Activated naive CD4-positive, alpha-beta T cell treated with anti-CD3 and anti-CD28 coated beads for 36 hours (primary cell): ENCODE data around the gene MYO1A. TPM values are rescaled to one million over a fixed set of nuclear protein-coding genes. Genes with fewer than 3 reads are reported as not detected.
A peak's percentile ranks its signal among the peaks of the same experiment; 100 is the strongest.

Source experiments
- CTCF ChIA-PET: fragments of 350-600 bp; sonication (Branson Sonifier 250); formaldehyde crosslinking; loops from one replicate; lab custom pipeline; 2021; ENCODE audit warnings: antibody characterized with exemption; lab: Charles Lee
- DNase-seq: peaks from one replicate; pipeline ENCODE4 v3.0.0-alpha.2; 2020
- H3K27ac Mint-ChIP-seq: one replicate; pipeline ENCODE4 v1.8.0; 2021; ENCODE audit warnings: mild to moderate bottlenecking, mixed read lengths
- H3K27me3 Mint-ChIP-seq: one replicate; pipeline ENCODE4 v1.8.0; 2021; ENCODE audit warnings: low read depth, mixed read lengths
- H3K36me3 Mint-ChIP-seq: one replicate; pipeline ENCODE4 v1.8.0; 2021; ENCODE audit warnings: low read depth, mixed read lengths
- H3K4me1 Mint-ChIP-seq: one replicate; pipeline ENCODE4 v1.8.0; 2021; ENCODE audit warnings: low read depth, mixed read lengths
- H3K4me3 Mint-ChIP-seq: one replicate; pipeline ENCODE4 v1.8.0; 2021; ENCODE audit warnings: mild to moderate bottlenecking, moderate library complexity, mixed read lengths
- H3K9me3 Mint-ChIP-seq: one replicate; pipeline ENCODE4 v1.8.0; 2021; ENCODE audit warnings: mixed read lengths
- intact Hi-C: fragments of 100-400 bp; cut with micrococcal nuclease; formaldehyde crosslinking; loops from one replicate; pipeline ENCODE4 v1.15.1; 2023
- total RNA-seq, 2 experiments: library from RNA; stranded (reverse); gene quantifications; one replicate each; pipeline ENCODE4 v1.2.3, GENCODE V29; 2021

Gene MYO1A
- total RNA-seq, 2 experiments from 2014 or later: 1.4 to 1.5 TPM

GRCh38 chr12:57092529-57092862 lies 42.6 kb upstream of the MYO1A start:
- Mint-ChIP-seq H3K27me3 (no peaks in the 10 kb centered on the region), H3K27ac (peak overlapping the region; percentile 96), H3K36me3 (peaks cover 48% of the 10 kb centered on the region), H3K9me3 (no peaks in the 10 kb centered on the region), H3K4me3 (no peak overlapping the region), H3K4me1 (peaks cover 60% of the 10 kb centered on the region)
- intact Hi-C loops: no loop called here
- CTCF ChIA-PET: interaction anchor here (0.6 to 16.9 kb wide), 20 partner anchors 10 to 458 kb away, joined by 3 to 292 read pairs (median 4); partner anchors contain the start of genes LRP1, NEMP1 and STAT6
- no peak for DNase-seq

- DNase-seq: no peak
- Mint-ChIP-seq H3K4me3 (peak overlapping the region; percentile 41), H3K9me3 (no peaks in the 10 kb centered on the region), H3K27ac (peak overlapping the region; percentile 96), H3K4me1 (peaks cover 60% of the 10 kb centered on the region), H3K36me3 (peaks cover 44% of the 10 kb centered on the region), H3K27me3 (no peaks in the 10 kb centered on the region)
- CTCF ChIA-PET: interaction anchor here (0.6 to 16.9 kb wide), 21 partner anchors 11 to 457 kb away, joined by 3 to 292 read pairs (median 4); partner anchors contain the start of genes LRP1, NEMP1 and STAT6
- intact Hi-C loops: no loop called here
Measured at GRCh38 chr12:57091638-57092528, 42.0 kb upstream of the MYO1A start.

DNA sequence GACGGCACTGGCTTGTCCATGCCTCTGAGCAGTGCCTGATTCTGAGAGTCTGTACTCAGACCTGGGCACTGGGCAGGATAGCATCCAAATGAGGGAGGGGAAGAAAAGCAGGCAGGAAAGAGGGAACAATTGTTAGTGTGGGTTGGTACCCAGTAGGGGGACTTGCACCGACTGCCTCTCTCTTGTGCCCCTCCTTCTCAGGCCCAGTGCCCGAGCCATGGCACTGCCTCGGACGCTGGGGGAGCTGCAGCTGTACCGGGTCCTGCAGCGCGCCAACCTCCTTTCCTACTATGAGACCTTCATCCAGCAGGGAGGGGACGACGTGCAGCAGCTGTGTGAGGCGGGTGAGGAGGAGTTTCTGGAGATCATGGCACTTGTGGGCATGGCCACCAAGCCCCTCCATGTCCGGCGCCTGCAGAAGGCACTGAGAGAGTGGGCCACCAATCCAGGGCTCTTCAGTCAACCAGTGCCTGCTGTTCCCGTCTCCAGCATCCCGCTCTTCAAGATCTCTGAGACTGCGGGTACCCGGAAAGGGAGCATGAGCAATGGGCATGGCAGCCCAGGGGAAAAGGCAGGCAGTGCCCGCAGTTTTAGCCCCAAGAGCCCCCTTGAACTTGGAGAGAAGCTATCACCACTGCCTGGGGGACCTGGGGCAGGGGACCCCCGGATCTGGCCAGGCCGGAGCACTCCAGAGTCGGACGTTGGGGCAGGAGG lies 41.2 kb upstream of the MYO1A start:
- H3K27me3 Mint-ChIP-seq: no peaks in the 10 kb centered on the region

DNA sequence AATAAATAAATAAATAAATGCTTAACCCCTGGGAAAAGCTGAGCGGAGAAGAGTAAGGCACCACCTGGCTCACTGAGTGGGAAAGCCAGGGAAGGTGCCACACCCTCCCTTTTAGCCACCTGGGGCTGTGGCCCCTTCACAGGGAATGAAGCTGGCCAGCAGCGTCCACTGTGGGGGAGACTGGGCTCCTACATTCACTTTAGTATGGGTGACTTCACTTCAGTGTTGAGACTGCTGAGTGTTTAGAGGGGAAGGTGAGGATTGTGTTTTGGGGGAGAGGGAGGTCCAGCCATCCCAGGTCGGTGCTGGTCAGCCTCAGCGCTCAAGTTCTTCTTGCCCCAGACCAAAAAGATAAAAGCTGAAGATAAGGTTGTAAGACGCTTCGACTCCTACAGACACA lies 40.6 kb upstream of the MYO1A start:
- Mint-ChIP-seq H3K27ac (peak overlapping the region; percentile 59), H3K9me3 (no peaks in the 10 kb centered on the region), H3K36me3 (peaks cover 37% of the 10 kb centered on the region), H3K4me3 (peak overlapping the region; percentile 88), H3K27me3 (no peaks in the 10 kb centered on the region), H3K4me1 (peaks cover 65% of the 10 kb centered on the region)
- CTCF ChIA-PET: interaction anchor here (1.0 to 16.9 kb wide), 6 partner anchors 11 to 83 kb away, joined by 4 to 292 read pairs (median 13); partner anchors contain the start of genes NEMP1 and STAT6
- intact Hi-C loops: no loop called here
- no peak for DNase-seq

More for the DNA sequence above, 41.2 kb upstream of the MYO1A start:
- CTCF ChIA-PET: interaction anchor here (1.0 to 16.9 kb wide), 10 partner anchors 11 to 456 kb away, joined by 3 to 292 read pairs (median 9); partner anchors contain the start of genes LRP1, NEMP1 and STAT6
- Mint-ChIP-seq H3K27ac (peak overlapping the region; percentile 59), H3K4me3 (peak overlapping the region; percentile 88), H3K36me3 (peaks cover 40% of the 10 kb centered on the region), H3K4me1 (peaks cover 62% of the 10 kb centered on the region), H3K9me3 (no peaks in the 10 kb centered on the region)
- intact Hi-C loops: no loop called here
- DNase-seq: no peak

DNA sequence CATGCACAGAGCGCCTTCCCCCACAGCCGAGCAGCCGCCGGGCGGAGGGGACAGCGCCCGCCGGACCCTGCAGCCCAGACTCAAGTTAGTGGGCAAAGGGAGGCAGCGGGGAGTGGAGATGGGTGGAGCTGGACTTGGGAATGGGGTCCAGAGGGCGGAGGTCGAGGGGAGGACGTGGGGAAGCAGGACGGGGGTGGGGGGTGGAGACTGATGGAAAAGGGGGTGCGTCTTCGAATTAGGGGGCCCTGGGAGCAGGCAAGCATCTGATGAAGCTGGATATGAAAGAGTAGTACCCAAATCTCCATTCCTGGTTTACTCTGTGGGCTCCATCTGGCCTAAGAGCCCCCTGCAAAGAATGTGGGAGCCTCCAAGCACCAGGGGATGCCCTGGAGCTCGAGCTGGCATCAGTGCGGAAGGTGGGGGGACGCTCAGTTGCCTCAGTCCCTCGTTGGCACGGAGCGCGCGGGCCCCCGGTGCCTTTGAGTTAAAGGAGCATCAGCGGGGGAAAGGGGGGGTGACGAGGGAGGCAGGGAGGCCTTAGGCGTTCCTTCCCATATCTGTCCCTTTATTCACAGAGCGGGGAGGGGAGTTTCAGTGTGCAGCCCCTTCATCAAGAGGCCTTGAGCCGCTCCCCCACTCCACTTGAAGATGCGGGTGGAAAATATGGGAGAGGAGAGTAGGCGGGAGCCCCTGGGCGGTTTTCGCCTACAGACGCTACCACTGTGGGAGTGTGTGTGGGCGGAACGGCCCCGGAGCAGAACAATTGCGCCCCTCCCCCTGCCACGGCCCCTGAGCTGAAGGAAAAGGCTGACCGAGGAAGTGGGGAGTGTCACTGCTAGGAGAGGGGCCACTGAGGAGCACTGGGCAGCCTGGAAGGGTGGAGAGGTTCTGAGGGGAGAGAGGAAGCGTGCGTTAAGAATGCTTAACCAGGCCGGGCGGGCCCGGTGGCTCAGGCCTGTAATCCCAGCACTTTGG lies 39.6 kb upstream of the MYO1A start:
- CTCF ChIA-PET: interaction anchor here (0.7 to 16.9 kb wide), 5 partner anchors 14 to 340 kb away, joined by 3 to 292 read pairs (median 5); partner anchors contain the start of genes NEMP1 and STAT6
- Mint-ChIP-seq H3K4me3 (peak overlapping the region; percentile 88), H3K9me3 (no peaks in the 10 kb centered on the region), H3K36me3 (peaks cover 36% of the 10 kb centered on the region), H3K4me1 (peaks cover 65% of the 10 kb centered on the region), H3K27ac (peak overlapping the region; percentile 81), H3K27me3 (no peaks in the 10 kb centered on the region)
- intact Hi-C loops: loop anchor here (5.0 kb wide), 3 partner anchors 337 to 452 kb away; partner anchors contain the start of genes ARHGAP9 and PRIM1
- peak; percentile 52 for DNase-seq

- Mint-ChIP-seq H3K4me3 (peak within 1 kb of the TSS; percentile 91), H3K27ac (peak within 1 kb of the TSS; percentile 99), H3K36me3 (peaks cover 30% of the 10 kb centered on the region), H3K9me3 (no peaks in the 10 kb centered on the region), H3K27me3 (no peaks in the 10 kb centered on the region), H3K4me1 (peaks cover 60% of the 10 kb centered on the region)
- CTCF ChIA-PET: interaction anchor here (0.7 to 16.9 kb wide), 5 partner anchors 13 to 339 kb away, joined by 3 to 292 read pairs (median 5); partner anchors contain the start of genes NEMP1 and STAT6
- intact Hi-C loops: loop anchor here (1.0 to 5.0 kb wide), 8 partner anchors 10 to 451 kb away; partner anchors contain the start of genes ARHGAP9, NEMP1, PRIM1 and STAT6
- peak; percentile 92 for DNase-seq
Measured at GRCh38 chr12:57088354-57089270, 38.7 kb upstream of the MYO1A start, which contains the start of gene NAB2. Gene NAB2 (plus strand): TSS chr12:57089114. CDS start chr12:57089272, 158 bp downstream.

DNA sequence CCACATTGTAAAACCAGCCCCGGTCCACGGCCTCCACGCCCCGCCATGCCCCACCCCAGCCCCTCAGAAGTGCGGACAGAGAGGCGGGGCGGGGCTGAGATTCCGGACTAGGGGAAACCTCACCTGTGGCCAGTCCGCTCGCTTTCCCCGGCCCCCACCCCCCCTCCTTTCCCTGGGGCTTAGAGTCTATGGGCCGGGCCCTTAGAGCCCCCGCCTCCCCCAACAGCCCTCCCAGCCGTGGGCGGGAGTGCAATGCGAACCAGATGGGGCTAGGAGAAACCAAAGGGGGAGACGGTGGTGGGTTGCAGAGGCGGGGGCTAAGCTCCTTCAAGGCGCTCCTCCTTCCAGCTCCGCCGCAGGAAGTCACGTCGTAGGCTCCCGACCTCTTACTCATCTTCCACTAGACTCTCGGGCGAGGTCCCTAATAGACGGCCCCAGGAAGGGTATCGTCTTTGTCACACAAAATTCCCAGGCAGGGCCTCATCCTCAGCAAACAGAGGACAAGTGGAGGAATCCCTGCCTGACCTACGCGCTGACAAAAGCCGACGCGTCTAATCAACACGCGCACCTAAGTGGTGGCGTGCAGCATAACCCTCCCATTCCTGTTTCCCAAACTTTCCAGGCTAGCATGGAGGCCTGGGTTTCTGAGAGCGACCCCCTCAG lies 37.9 kb upstream of the MYO1A start:
- Mint-ChIP-seq H3K9me3 (no peaks in the 10 kb centered on the region), H3K36me3 (peaks cover 25% of the 10 kb centered on the region), H3K4me1 (peaks cover 52% of the 10 kb centered on the region), H3K27ac (peak overlapping the region; percentile 99), H3K4me3 (peak overlapping the region; percentile 91), H3K27me3 (no peaks in the 10 kb centered on the region)
- intact Hi-C loops: loop anchor here (1.0 to 5.0 kb wide), 11 partner anchors 10 to 451 kb away; partner anchors contain the start of genes ARHGAP9, DDIT3, NEMP1 and PRIM1
- peak; percentile 79 for DNase-seq
- CTCF ChIA-PET: interaction anchor here (1.3 to 16.9 kb wide), 3 partner anchors 13 to 28 kb away, joined by 3 to 292 read pairs (median 63); partner anchors contain the start of genes NEMP1 and STAT6

DNA sequence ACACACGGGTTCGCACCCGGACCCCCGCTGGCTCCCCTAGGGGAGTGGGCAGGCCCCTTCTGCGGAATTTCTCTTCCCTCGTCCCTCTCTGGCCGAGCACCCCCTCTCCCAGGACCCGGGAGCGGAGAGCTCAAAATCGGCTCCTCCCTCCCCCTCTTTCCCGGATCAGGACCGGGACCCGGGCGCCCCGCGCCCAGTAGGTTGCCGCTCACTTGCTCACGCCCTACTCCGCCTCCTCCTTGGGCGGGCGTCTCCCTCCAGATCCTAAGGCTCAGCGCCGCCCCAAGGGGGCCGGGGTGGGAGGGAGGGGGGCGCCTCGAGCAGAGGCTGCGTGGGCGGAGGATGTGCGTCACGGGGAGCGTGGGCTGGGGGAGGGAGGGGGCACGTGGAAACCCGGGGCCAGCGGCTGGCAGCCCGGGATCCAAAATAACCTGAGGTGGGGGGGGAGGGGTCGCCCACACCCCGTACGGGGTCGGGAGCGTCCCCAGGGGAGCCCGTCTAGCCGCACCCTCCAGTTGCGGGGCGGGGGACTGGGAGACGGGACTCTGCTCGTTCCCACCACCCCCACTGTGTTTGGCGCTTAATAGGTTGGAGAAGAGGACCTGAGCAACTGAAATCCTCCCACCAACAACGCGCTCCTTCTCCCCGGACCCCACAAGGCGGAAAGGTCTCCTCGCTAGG lies 37.2 kb upstream of the MYO1A start:
- Mint-ChIP-seq H3K9me3 (no peaks in the 10 kb centered on the region), H3K4me3 (peak overlapping the region; percentile 91), H3K27me3 (no peaks in the 10 kb centered on the region), H3K4me1 (peaks cover 46% of the 10 kb centered on the region), H3K36me3 (peaks cover 20% of the 10 kb centered on the region), H3K27ac (peak overlapping the region; percentile 99)
- DNase-seq: peak; percentile 94
- CTCF ChIA-PET: interaction anchor here (0.6 to 16.9 kb wide), 4 partner anchors 12 to 78 kb away, joined by 3 to 292 read pairs (median 33); partner anchors contain the start of genes NEMP1 and STAT6
- intact Hi-C loops: loop anchor here (1.0 to 5.0 kb wide), 6 partner anchors 335 to 450 kb away; partner anchors contain the start of genes ARHGAP9, DDIT3, PRIM1 and PTGES3

DNA sequence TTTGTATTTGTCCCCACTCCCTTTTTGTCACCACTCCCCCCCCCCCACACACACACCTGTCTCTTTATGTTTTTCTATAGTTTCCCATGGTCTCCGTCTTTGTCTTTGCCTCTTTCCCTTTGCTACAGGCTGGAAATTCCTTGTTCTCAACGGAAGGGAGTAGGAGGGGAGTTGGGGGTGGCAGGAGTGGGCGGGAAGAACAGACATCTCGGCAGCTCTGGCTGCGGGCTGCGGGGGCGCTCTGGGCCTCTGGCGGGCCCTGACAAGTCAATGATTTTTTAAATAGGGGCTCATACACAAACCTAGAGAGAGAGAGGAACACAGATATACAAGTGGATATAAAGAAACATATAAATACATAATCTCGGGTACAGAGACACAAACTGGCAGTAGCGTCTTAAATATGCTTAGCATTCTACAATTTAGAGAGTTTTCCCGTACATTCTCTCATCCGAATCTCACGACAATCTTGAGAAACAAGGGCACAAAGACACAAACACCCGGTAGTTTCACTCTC lies 36.6 kb upstream of the MYO1A start:
- Mint-ChIP-seq H3K27ac (peak overlapping the region; percentile 99), H3K36me3 (peaks cover 15% of the 10 kb centered on the region), H3K4me1 (peaks cover 40% of the 10 kb centered on the region), H3K27me3 (no peaks in the 10 kb centered on the region), H3K4me3 (peak overlapping the region; percentile 91), H3K9me3 (no peaks in the 10 kb centered on the region)
- CTCF ChIA-PET: interaction anchor here (0.6 to 16.9 kb wide), 3 partner anchors 11 to 77 kb away, joined by 3 to 292 read pairs (median 3); partner anchors contain the start of gene NEMP1
- intact Hi-C loops: loop anchor here (1.0 to 5.0 kb wide), 6 partner anchors 334 to 449 kb away; partner anchors contain the start of genes ARHGAP9, DDIT3, PRIM1 and PTGES3
- DNase-seq: peak; percentile 52
